NCI-H1105 treated with DMSO at 0.1 percent for 48 hours (cell line): ENCODE data around the gene GLYATL3.

Experiments
- DNase-seq: peaks from one replicate; lab custom pipeline; 2025; lab: John Stamatoyannopoulos, UW

Gene GLYATL3

DNA sequence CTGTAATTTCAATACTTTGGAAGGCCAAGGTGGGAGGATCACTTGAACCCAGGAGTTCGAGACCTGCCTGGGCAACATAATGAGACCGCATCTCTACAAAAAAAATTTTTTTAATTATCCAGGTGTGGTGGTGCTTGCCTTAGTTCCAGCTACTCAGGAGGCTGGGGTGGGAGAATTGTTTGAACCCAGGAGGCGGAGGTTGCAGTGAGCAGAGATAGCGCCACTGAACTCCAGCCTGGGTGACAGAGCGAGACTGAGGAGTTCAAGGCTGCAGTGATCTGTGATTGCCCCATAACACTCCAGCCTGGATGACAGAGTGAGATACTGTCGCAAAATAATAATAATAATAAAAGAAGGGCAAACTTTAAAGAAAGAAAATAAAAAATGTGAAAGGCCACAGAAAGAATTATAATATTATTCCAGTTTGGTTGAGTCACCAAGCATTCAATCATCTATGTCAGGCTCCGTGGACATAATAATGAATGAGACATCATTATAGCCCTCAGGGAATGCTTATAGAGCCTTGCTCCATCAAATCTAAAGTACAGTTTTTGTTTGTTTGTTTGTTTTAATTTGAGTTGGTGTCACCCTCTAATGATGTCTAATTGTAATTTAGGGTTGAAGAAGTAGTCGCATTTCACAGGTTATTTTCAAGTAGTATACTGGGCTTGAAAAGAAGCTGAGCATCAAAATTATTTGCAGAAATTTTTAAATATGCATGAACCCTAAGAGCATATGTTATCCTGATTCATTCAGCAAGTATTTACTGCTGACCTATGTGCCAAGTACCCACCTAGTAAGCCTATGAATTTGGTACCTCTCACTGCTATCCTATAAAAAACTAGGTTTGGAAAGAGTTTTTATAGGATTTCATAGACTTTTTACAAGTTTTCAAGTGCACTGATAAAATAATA, 15.1 kb downstream of the GLYATL3 start:
- no peak for DNase-seq

DNA sequence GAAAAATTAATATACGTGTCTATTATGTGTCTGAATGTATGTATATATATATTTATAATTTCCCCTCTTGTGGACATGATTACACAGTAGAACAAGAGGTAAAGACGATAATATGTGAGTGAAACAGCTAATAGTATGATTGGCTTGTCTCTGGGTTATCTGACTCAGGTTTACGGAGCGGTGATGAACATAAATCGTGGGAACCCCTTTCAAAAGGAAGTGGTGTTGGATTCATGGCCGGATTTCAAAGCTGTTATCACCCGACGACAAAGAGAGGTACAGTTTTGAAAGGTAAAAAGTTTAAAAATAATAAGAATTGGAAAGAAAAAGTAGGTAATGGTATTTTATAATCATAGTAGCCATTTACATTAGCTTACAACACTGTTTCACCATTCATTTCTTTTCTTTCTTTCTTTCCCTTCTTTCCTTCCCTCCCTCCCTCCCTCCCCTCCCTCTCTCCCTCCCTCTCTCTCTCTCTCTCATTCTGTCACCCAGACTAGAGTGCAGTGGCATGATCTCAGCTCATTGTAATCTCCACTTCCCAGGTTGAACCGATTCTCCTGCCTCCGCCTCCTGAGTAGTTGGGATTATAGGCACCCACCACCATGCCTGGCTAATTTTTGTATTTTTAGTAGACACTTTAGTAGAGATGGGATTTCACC, 15.9 kb downstream of the GLYATL3 start:
- DNase-seq, result no peak

DNA sequence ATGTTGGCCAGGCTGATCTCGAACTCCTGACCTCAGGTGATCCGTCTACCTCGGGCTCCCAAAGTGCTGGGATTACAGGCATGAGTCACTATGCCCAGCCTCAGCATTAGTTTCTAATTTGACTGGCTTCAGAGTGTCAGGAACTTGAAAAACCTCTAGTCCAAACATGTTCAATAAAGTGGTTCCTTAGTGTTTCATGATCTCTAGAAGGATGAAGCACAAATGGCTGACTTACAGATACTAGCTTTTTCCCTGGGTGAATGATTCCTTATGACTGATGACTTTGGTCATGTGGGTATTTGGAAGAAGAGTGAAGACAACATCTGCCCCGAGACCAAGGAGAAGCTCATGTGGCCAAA, 16.4 kb downstream of the GLYATL3 start:
- no peak for DNase-seq

DNA sequence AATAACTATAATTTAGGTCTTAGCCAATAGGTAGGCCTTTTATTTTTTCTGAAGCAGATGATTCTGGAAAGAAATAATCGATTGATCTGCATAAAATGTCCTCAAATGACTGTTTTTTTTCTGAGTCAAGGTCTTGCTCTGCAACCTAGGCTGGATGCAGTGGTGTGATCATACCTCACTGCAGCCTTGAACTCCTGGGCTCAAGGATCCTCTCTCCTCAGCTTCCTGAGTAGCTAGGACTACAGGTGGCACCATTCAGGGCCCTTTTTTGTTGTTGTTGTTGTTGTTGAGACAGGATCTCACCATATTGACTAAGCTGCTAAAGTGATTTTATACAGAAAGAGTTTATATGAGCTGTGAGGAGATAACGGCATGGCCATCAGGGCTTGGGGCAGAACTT, 18.2 kb downstream of the GLYATL3 start:
- no peak for DNase-seq

DNA sequence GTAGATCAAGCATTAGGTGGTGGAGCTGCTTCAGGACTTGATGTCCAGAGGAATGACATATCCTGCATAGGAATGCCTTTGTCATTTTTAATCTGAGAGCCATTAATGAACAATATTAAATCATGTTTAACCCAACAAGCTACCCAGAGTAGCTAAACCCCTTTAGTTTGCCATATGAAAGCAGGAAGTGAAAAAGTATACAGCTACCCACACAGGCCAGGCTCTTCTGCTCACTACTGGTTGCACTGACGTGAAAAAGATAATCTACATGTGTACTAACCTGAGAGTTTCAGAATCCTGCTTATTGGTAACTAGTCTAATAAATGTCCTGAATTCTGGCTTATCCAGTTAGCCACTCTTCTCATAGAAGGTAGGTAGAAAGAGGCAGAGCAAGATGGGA, 19.9 kb downstream of the GLYATL3 start:
- DNase-seq, result no peak

DNA sequence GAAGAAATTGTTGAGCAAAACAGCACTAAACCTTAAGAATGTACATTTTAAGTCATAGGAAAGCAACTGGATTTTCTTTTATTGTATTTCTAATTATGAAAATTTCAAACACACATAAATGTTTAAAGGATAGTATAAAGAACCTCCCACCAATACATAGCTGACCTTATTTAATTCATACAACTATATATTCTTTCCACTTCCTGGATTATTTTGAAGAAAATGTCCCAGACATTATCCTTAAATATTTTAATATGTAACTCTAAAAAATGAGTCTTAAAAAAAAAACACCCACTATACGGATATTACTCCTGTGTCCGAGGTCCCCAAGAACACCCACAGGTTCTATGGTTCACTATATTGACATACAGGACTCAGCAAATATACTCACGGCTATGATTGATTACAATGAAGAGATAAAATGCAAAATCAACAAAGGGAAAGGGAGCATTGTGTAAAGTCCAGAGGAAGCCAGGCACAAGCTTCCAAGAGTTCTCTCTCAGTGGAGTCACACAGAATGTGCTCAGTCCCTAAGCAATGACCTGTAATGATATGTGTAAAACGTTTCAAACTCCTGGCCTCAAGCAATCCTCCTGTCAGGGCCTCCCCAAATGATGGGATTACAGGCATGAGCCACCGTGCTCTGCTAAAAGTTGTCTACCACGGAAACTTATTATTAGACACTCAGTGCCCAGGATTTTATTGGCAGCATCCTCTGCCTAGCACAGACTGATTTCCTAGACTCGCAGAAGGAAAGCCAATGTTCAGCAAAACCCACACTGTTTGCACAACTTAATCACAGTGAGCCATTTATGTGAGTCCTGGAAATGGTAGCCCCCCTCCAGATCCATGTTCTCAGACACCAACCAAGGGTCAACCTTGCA, 23.2 kb downstream of the GLYATL3 start:
- DNase-seq, result no peak

DNA sequence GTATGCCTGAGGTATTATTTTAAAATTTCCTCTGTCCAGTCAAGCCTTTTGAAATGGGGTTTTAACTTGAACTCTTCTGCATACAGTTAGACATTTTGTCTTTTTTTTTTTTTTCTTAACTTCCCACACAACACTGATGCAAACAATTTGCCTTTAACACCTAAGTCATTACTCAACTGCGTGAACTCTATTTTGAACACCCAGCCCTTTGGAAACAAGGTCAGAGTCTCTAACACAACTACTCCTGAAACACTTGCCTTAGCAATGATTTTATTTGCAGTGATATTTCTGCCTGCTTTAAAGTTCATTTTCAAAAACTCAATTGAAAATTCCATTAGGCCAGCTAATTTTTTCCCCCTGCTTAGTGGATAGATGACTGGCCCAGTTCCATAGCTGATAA, 24.2 kb downstream of the GLYATL3 start:
- DNase-seq, result no peak

DNA sequence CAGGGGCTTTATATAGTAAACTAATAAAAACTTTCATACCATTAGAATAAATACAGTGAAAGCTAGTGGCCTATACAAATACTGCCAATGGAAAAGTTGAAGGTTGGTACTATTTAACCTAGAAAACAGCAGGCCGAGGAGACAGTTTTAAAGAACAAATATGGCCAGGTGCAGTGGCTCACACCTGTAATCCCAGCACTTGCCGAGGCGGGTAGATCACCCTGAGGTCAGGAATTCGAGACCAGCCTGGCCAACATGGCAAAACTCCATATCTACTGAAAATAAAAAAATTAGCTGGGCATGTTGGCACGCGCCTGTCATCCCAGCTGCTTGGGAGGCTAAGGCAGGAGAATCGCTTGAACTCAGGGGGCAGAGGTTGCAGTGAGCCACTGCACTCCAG, 24.8 kb downstream of the GLYATL3 start:
- DNase-seq, result peak; percentile 21

DNA sequence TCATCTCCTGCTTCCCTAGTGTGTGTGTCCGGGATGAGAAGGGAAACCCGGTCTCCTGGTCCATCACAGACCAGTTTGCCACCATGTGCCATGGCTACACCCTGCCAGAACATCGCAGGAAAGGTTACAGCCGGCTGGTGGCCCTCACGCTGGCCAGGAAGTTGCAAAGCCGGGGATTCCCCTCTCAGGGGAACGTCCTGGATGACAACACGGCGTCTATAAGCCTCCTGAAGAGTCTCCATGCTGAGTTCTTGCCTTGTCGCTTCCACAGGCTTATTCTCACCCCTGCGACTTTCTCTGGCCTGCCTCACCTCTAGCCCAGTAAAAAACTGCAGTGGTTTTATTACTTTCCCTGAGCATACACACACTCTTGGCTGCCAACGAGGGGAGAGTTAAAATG, 26.9 kb downstream of the GLYATL3 start:
- DNase-seq, result no peak

DNA sequence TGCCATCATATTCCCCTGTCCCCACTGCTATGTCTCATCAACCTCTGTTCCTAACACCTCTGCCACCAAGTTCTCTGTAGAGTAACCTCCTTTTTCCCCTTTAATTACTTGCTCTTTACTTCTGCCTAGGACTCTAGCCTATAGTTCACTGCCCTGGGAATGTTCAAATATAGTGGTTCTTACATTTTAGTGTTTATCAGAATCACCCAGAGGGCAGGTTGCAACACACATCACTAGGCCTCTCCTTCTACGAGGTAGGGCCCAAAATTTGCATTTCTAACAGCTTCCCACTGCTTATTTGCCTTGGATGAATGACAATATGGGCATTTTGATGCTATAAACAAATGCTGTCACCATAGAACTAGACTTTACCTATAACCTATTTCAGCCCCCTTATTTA, 27.6 kb downstream of the GLYATL3 start:
- DNase-seq, result no peak

DNA sequence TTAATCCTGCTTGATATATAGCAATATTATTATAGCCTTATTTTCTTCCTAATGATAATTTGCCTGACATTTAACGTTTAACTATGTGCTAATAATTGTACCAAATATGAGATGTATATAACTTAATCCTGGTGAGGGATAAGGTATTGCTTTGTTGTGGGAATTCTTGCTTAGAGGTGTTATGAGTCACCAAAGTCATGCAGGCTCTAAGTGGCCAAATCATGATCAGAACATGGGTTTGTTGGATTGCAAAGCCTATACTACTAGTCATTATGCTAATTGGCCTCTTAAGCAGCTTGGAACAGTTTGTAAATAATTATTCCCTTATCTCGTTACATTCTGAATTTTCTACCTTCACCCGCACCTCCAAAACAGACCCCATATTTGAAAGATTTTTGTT, 28.8 kb downstream of the GLYATL3 start:
- no peak for DNase-seq

DNA sequence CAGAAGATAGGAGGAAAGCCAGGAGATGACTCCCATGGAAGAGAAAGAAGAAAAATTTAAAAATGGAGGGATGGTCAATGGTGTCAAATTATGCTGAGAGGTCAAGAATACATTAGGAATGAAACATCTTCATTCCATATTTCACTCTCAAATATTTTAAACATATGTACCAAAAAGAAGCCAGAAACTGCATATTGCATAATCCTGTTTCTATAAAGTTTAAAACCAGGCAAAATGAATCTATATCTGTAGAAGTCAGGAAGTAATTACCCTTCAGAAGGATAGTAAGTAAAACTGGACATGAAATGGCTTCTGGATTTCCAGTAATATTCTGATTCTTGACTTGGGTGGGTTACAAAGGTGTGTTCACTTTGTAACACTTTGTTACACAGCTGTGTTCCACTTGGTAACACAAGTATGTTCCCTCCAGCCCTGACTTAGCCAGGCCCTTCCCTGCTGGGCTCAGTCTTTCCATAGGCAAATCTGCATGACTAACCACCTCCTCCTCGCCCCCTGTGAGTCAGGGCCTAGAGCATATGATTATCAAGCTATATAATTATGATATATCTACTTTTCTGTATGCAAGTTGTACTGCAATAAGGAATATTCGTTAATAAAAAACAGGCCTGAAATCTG, 30.5 kb downstream of the GLYATL3 start:
- DNase-seq, result no peak

DNA sequence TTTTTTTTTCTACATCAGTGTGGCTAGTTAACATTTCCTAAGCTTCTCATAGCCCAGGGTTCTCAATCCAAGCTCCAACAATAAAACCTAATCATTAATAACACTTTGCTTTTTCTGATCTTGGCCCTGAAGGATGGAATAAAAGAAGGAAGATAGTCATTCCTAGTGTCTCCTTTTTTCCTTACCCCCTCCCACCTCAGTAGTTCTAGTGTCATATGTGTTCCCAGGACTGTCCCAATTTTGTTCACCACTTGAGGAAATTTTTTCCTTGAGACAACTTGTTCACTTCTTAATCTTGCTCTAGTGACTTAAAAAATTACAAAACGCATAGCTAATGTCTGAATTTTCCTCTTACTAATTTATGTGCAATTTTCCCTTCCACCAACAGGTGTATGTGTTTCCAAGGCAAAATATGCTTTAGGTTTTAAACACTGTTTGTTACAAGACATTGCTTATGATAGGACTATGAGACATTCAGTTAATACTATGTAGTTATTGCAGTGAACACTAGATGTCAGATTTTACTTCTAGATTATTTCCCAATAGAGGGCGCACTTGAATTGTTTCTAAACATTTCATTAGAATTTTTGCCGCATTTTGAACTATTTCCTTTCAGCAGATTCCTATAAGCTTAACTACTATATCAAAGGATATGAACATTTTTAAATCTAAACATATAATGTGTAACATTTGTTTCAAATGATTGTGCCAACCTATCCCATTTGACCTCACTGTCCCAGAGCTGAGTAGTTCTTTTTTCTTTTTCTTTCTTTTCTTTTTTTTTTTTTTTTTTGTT, 32.2 kb downstream of the GLYATL3 start:
- DNase-seq, result peak; percentile 84

DNA sequence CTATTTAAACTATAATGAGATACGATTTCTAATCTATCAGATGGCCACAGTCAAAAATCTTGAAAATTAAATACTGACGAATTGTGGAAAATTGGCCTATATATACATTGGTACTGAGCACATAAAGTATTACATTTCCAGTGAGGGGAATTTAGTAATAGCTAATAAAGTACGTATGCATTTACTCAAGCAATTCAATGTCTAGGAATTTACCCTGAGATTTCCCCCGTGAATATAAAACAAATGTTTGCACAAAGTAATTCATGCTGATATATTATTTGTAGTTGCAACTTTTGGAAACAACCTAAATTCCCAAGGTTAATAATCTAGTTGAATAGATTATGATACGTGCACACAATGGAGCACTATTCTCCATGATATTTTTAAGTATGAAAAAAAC, 36.1 kb downstream of the GLYATL3 start:
- no peak for DNase-seq

DNA sequence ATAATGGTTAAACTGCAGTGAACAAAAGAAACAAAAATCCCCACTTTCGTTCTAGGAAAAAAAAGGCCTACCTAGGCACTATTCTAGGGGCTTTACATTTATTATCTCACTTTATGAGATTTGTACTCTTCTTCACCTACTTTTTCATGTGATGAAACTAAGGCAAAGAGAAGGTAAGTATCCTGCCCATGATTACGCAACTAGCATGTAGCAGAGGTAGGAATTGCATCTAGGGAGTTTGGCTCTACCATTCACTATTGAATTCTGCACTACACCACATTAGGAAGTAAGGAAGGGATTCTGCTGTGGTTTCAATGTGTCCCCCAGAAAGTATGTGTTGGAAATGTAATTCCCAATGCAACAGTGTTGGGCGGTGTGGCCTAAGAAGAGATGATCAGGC, 39.4 kb downstream of the GLYATL3 start:
- DNase-seq, result no peak

DNA sequence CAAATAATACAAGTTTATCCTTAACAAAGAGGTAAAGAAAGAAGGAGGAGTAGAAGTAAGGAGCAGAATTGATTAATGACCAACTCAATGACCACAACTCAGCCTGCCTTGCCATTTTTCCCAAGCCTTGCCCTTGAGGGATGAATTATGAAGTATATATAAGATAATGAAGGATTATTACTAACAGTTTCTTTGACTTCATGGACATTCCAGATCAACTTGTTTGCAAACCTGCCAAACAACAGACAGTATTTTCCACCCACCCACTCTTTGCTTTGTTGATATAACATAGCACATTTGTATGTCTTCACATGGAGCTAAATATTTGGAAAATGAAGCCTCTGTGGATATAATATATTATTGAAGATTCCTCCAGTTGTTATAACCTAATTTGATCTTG, 40.9 kb downstream of the GLYATL3 start:
- no peak for DNase-seq

DNA sequence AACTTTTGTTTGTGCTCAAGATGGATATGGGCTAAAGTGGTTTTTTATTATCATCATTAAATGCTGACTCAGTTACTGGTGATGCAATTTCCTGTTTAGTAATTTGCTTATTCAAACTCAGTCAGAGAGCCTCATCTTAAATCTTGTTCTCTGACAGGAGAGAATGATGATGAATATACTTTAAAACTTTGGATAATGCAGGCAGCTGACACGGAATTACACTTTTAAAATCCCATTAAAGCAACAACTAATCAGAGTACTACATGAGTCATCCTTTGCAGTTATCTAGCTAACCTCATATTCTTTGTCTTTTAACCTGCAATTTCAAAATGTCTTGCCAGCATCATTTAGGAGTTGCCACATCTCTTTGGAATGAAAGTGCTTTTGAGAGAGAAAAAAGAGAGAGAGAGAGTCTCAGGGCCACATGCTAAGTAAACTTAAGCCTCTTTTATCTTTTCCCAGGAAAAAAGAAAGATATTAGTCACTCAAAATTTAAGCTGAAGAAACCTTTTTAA, 41.5 kb downstream of the GLYATL3 start:
- peak; percentile 51 for DNase-seq

DNA sequence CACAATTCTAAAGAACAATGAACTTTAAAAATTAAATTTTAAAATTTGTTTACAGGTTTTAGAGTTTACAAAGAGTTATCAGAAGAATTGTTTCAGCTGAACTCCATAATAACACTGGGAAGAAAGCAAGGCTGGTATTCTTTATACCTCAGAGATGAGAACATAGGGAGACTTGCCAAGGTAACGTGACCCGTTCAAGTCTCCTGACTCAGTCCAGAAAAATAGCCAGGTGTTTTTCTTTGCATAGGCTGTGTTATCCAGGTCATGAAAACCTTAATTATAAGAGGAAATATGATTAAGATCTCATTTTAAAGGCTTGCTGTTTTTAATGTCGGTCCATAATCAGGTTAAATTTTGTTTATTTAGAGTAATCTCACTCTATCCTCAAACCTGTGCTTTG, 42.2 kb downstream of the GLYATL3 start:
- DNase-seq, result peak; percentile 79

DNA sequence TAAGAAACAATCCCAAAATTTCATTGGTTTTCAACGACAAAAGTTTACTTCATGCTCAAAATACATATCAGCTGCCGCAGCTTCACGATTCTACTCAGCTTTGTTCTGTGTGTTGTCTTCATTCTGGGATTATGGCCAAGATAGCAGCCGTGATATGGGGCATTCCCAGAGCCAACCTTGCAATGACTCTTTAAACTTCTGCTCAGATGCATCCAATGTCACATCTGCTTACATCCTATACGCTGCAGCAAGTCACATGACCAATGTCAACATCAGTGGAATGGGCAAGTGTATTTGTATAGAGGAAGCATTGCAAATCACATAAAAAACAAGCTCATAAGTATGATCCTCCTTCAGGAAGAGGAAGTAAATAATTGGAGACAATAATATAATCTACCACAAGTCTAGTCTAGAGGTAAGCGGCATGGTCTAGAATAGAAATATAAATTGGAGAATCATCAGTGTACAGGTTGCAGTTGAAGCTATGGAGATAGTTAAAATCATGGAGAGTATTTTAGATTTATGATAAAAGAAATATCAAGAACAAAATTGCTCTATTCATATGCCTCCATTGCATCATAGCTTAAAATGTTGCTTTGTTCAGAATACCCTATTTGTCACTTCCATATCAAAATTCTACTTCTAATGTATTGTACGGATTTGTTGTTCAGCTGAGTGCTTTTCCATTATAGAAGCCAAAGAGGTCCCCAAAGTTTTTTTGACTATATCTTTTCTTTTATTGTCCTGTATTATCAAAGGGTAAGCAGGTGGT, 43.5 kb downstream of the GLYATL3 start:
- DNase-seq, result no peak

DNA sequence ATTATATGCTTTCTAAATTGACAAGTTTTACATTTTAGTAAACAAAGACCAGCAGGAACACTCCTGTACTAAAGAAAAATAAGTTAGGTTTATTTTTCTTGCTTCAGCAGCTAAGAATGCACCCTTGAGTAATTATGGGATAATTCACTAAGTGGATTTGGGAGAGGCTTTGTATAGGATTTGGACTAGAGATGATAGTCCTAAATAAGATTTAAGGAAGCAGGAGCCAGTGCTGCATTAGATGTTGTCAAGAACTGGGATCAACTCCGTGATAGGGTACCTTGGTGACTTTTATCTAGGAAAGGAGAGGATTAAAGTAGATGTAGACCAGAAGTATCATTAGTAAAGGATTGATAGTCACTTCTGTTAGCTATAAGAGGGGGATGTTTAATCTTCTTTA, 46.6 kb downstream of the GLYATL3 start:
- DNase-seq, result no peak
